Colonic mucosa (tissue), 4 donors: ENCODE data around the gene CERS1. TPM values are rescaled to one million over a fixed set of nuclear protein-coding genes. Genes with fewer than 3 reads are reported as not detected.
"Not testable (repeated sequence)": the region's sequence is repeated elsewhere in the genome, so short reads cannot be mapped to it uniquely, and the experiment has no call there.

Source experiments
- DNase-seq: peaks from one replicate; pipeline ENCODE4 v3.0.0-alpha.2; 2020
- H3K27ac ChIP-seq: fragments of 200-600 bp; one replicate; pipeline ENCODE4 v1.8.0; 2021
- H3K27me3 ChIP-seq: fragments of 200-600 bp; one replicate; pipeline ENCODE4 v1.8.0; 2021
- H3K36me3 ChIP-seq: fragments of 200-600 bp; one replicate; pipeline ENCODE4 v1.8.0; 2021
- H3K4me1 ChIP-seq: fragments of 200-600 bp; one replicate; pipeline ENCODE4 v1.8.0; 2021; ENCODE audit warnings: mild to moderate bottlenecking
- H3K4me3 ChIP-seq: fragments of 200-600 bp; one replicate; pipeline ENCODE4 v1.8.0; 2021
- H3K9ac ChIP-seq, 2 donors: one replicate each; pipeline ENCODE4 v1.7.0; 2013; ENCODE audit warnings: control low read depth in 2 of 2, low read depth in 2 of 2, low read length in 2 of 2
- H3K9me3 ChIP-seq: fragments of 200-600 bp; one replicate; pipeline ENCODE4 v1.8.0; 2021
- intact Hi-C: fragments of 100-400 bp; cut with DNase I; formaldehyde crosslinking; loops from one replicate; pipeline ENCODE4 v1.14.1; 2022
- total RNA-seq, 2 donors: library from RNA; stranded (reverse); fragmentation: NEBNext Ultra II Directional in 1 of 2; extraction: Animal tissue kit (Norgen Biotek cat#: 25700) in 1 of 2; gene quantifications; one replicate each; pipeline ENCODE4 v1.2.1, GENCODE V29; 2021
- TF ChIP-seq, protein P1 (sequence below): fragments of 200-600 bp; IDR thresholded peaks from one replicate; pipeline ENCODE4 v1.8.0; 2022; ENCODE audit warnings: antibody characterized with exemption, mild to moderate bottlenecking
- donor health status: healthy.
- donor health status: DM: no; HTN: no; CAD: no.
- donor health status: DM: no; HTN: no; CAD: no.

CERS1 gene
- total RNA-seq, 2 donors from 2014 or later: 0.15 to 0.58 TPM

DNA sequence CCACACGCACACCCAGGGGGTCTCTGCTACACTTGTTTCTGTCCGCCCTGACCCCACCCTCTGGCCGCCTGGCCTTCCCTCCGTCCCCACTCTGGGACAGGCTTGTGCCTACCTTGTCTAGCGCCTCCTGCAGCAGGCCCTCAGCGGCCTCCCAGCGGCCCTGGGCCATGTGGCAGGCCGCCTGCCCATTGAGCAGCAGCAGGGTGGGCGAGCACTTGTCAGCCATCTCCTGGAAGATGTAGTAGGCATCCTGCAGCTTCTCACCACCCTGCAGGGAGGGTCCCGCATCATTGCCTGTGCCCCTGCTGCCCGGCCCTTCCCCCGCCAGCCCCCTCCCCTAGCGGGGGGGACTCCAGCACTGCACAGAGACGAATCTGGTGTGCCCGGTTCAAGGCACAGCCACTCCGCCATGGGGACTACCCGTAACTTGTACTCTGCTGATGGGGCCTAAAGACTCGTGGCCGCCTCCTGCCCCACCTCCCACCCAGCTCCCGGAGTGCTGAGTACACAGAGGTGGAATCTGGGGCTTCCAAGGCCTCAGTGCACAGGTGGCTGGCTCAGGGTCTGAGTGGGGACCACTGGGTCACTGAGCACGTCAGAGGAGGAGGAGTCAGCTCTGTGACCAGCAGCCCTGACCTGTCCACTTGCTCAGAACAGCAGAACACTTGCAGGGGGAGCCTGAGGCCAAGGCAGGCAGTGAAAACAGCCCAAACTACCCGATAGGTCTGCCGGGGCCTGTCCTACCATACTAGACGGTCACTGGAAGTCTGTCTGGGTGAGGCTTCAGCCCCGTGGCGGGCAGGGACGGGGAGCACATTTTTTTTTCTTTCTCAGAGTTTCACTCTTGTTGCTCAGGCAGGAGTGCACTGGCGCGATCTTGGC lies 7.4 kb upstream of the CERS1 start:
- H3K9me3 ChIP-seq: no peaks in the 10 kb centered on the region
- no peaks in the 10 kb centered on the region for H3K4me1 ChIP-seq
- no peak overlapping the region for H3K9ac ChIP-seq
- peaks cover 6% of the 10 kb centered on the region for H3K36me3 ChIP-seq
- H3K4me3 ChIP-seq: no peak overlapping the region
- no peak overlapping the region for H3K27ac ChIP-seq
- intact Hi-C loops: no loop called here
- TF ChIP-seq, protein P1, sequence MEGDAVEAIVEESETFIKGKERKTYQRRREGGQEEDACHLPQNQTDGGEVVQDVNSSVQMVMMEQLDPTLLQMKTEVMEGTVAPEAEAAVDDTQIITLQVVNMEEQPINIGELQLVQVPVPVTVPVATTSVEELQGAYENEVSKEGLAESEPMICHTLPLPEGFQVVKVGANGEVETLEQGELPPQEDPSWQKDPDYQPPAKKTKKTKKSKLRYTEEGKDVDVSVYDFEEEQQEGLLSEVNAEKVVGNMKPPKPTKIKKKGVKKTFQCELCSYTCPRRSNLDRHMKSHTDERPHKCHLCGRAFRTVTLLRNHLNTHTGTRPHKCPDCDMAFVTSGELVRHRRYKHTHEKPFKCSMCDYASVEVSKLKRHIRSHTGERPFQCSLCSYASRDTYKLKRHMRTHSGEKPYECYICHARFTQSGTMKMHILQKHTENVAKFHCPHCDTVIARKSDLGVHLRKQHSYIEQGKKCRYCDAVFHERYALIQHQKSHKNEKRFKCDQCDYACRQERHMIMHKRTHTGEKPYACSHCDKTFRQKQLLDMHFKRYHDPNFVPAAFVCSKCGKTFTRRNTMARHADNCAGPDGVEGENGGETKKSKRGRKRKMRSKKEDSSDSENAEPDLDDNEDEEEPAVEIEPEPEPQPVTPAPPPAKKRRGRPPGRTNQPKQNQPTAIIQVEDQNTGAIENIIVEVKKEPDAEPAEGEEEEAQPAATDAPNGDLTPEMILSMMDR: no peak
- no peak for DNase-seq
- H3K27me3 ChIP-seq: no peaks in the 10 kb centered on the region

DNA sequence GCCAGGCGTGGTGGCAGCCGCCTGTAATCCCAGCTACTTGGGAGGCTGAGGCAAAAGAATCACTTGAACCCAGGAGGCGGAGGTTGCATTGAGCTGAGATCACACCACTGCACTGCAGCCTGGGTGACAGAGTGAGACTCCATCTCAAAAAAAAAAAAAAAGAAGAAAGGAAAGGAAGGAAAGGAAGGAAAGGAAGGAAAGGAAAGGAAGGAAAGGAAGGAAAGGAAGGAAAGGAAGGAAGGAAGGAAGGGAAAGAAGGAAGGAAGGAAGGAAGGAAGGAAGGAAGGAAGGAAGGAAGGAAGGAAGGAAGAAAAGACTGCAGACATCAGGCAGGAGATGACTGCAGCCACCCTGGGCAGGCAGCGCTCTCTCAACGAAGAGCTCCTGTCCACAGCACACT lies 6.6 kb upstream of the CERS1 start:
- H3K4me1 ChIP-seq, H3K9me3 ChIP-seq, intact Hi-C loops, H3K36me3 ChIP-seq, H3K27ac ChIP-seq, H3K4me3 ChIP-seq, DNase-seq, H3K27me3 ChIP-seq, H3K9ac ChIP-seq: not testable (repeated sequence)

DNA sequence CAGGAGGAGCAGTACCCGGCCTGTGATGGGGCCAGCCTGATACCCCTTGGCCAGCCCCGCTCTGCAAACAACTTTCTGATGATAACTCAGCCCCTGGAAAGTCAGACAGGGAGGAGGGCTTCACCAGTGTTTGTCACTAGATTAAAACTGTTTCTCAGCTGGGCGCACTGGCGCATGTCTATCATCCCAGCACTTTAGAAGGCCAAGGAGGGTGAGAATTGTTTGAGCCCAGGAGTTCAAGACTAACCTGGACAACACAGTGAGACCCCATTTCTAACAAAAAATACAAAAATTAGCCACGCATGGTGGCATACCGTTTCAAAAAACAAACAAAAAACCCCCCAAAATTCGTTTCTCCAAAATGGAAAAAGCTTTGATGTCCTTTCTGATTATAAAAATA lies 5.5 kb upstream of the CERS1 start:
- Histone ChIP-seq H3K4me3 (no peak overlapping the region), H3K4me1 (no peaks in the 10 kb centered on the region), H3K9me3 (no peaks in the 10 kb centered on the region), H3K27me3 (peaks cover 4% of the 10 kb centered on the region), H3K36me3 (peaks cover 2% of the 10 kb centered on the region), H3K9ac (no peak overlapping the region), H3K27ac (no peak overlapping the region)
- TF ChIP-seq, protein P1: no peak
- DNase-seq: no peak
- intact Hi-C loops: no loop called here

DNA sequence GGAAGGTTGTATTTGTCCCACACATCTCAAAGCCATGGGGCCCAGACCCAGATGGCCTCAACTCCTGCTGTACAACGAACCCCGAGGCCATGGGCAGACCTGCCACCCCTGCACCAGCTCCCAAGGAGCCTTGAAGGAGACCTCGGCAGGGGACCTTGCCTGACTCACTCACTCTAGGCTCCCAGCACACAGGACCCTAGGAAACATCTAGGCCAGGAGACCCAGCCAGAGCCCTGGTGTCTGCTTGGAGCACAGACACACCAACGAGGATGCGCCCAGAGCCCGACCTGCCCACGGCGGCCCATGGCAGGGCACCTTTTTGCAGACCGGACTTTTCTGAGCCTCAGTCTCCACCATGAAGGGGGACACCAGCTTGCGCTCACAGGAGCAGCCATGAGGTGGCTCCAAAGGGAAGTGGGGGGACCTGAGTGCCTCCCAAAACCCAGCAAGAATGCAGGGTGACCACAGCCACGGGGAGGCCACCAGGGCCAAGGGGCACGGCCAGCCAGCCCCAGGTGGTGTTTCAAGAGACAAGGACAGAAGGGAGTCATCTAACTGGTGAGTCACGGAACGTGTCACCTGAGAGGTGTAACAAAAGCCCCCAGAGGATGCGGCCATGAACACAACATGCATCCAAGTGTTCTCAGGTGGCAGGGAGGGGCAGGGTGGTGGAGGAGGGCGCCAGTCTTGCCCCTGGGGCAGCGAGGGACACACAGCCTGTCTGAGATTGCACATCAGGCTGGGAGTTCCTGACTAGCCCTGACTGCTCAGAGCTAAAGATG lies 4.9 kb upstream of the CERS1 start:
- H3K27me3 ChIP-seq: peaks cover 9% of the 10 kb centered on the region
- no peak for DNase-seq
- no peaks in the 10 kb centered on the region for H3K36me3 ChIP-seq
- H3K4me3 ChIP-seq: no peak overlapping the region
- TF ChIP-seq, protein P1: no peak
- no peaks in the 10 kb centered on the region for H3K4me1 ChIP-seq
- no peak overlapping the region for H3K27ac ChIP-seq
- intact Hi-C loops: no loop called here
- no peak overlapping the region for H3K9ac ChIP-seq
- no peaks in the 10 kb centered on the region for H3K9me3 ChIP-seq

DNA sequence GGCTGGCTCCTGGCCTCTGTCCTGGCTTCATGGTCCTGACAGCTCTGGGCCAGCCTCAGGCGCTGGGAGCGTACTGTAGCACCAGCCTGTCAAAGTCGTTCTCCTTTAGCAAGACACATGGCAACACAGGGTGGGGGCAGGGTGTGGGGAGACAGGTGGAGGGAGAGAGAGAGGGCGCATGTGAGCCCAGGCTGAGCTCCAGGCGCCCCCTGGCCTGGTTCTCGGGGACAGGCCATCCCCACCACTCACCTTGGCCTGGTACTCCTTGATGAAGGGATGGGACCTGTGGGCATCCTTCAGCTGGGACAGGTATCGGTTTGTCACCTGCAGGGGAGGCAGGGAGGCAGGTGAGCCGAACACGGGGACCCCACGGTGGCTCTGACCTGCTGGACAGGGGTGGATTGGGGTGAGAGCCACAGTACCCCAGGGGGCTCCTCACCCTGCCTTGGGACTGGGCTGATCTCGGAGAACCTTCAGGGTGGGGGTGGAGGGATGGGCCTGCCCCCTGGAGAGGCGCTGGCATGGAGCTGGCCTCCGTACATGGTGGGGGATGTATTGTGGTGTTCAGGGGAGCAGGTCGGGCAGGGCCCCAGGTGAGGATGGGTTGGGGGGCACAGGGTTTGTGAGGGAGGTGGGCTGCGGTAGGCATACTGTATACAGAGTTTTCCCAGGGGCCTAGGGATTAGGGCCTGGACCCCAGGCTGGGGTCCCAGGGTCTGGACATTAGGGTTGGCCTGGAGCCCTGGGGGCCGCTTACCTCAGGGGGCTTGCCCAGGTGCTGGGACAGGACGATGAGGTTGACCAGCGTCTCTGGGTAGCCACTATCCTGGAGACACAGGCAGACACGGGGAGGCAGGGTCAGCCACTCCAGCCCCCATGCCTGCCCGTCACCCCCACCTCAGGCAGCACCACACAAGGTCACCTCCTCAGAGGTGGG lies 3.9 kb upstream of the CERS1 start:
- no peak for DNase-seq
- H3K27me3 ChIP-seq: peaks cover 17% of the 10 kb centered on the region
- no peaks in the 10 kb centered on the region for H3K36me3 ChIP-seq

More for the DNA sequence above, 3.9 kb upstream of the CERS1 start:
- Histone ChIP-seq H3K4me3 (no peak overlapping the region), H3K9ac (no peak overlapping the region), H3K27ac (no peak overlapping the region), H3K4me1 (peaks cover 5% of the 10 kb centered on the region), H3K9me3 (no peaks in the 10 kb centered on the region)
- intact Hi-C loops: no loop called here
- TF ChIP-seq, protein P1: no peak
